Islet of Langerhans (tissue), 1 donor: Measurements from ENCODE around the gene ZNF407.

Source experiments
- FAIRE-seq: peaks from one replicate; lab custom pipeline; 2011; peaks lifted over from hg19 to GRCh38; lab: Jason Lieb, UNC

The ZNF407 gene

DNA sequence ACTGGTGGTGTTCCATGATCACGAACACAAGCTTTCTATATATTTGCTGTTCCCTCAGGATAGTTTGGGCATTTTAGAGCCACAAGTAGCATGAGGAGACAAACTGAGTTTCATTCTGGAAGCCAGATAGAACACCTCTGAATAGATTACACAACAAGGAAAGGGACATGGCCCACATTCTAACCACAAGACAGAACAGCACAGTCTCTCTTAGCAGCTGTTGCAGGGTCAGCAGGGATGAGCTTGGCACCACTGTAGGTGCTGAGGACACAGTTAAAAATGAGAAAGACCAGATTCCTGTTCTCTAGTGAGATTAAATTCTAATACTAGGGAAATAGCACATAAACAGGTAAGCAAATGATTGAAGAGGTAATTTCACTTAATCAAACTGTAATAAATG is 235.3 kb downstream of the ZNF407 start:
- FAIRE-seq = no peak

DNA sequence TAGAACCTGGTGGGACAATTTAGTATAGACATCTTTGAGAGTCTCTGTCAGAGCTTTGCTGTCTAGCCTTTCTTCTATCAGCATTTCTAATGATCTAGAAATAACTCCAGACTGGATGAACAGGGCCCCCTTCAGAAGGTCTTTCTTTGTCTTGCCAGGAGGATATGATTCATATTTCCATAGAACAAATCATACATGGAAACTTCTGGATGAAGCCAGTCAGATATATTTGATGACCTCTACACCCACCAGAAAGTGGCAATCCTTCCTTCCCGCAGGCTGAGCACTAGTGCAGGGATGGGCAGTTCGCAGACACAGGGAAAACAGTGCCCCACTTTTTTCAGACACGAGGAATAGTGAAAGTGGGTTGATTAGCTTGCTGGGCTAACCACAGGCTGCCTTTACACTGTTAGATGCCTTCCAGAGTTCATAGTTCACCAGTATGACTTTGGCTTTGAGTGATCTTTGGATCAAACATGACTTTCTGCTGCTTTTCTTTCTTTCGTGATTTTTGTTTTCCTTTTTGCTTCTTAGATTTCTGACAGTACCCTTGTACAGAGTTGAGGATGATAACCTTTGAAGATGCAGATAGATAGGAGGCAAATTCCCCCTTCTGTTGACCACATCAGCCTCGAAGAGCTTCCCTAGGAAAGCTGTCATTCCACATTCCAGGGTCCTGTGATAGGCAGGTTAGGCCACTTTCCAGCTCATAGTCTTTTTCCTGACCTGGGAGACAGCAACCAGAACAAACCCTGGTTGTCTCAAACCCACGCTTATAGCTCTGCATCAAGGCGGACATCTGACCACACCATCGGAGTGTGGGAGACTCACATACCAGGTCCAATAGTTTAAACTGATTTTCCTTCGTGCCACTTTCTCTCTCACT is 237.0 kb downstream of the ZNF407 start:
- no peak for FAIRE-seq

DNA sequence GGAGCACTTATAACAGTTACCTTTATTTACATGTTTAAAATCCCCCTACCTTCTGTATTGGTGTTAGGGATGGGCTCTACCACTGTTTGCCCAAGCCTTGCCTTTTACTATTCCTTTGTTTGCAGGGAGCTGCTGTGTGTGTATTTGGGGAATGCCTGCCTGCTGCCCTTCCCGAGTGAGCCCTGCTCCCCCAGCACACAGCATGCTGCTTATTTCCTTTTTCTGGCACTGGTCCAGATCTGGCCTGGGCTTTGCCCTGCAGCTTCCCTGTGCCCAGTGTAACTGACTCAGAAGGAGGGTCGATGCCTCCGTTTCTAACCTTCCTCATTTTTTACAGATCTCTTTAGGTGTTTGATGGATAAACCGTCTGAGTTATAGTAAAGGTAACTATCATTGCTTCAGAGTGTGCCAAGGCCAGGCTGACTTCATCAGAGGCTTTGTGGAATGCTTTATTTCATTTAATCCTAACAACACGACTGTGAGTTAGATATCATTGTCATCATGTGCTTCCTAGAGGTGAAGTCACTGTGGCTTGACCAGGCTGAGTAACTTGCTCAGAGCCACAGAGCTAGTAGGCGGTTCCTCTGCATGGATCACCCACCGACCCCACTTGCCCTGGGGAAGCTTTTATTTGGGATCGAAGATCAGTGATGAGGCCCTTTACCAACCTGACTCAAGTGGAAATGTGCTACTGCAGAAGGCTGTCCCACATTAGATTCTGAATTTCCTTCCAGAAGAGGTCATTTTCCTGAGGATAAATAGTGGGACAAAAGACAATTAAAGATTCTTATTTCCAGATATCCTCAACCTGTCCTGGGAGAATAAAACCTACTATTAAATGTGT is 238.8 kb downstream of the ZNF407 start:
- FAIRE-seq = no peak

DNA sequence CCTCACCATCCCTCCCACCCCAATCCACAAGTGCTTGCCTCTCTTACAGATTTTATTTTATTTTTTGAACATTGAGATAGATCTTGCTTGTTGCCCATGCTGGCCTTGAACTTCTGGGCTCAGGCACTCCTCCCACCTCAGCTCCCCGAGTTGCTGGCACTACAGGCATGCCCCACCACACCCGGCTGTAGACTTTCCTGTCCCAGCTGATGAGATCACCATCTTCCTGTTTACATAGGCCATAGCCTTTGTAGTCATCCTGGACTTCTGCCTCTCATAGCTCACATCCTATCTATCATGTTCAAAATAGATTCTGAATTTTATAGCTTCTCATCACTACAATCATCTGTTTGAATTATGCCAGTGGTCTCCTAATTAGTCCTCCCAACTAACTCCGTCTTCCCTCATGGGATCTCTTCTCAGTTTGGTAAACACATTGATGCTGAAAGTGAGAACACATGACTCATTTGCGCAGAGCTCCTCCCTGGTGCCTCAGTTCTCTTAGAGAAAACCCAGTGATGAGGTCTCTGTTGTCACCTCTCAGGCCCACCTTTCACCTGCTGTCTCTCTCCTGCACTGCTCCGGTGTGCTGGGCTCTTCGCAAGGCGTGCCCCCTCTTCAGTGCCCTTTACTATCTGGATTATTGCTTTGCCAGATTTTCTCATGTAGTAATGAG is 243.0 kb downstream of the ZNF407 start:
- no peak for FAIRE-seq

DNA sequence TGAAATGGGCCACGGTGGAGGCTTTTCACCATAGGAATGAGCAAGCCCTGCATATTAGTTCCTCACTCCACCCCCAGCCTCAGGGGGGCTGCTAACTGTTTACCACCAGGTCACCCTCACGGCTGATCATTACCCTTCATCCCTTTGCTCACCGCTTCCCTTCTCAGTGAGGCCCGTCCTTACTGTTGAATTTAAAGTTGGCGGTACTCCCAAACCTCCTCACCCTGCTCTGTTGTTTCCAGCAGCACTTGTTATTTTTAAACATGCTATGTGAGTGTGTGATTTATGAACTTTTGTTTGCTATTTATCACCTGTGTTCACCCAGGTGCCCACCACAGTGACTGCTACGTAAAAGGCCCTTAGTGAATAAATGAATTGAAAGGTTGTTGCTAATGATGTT is 243.6 kb downstream of the ZNF407 start:
- FAIRE-seq = no peak

DNA sequence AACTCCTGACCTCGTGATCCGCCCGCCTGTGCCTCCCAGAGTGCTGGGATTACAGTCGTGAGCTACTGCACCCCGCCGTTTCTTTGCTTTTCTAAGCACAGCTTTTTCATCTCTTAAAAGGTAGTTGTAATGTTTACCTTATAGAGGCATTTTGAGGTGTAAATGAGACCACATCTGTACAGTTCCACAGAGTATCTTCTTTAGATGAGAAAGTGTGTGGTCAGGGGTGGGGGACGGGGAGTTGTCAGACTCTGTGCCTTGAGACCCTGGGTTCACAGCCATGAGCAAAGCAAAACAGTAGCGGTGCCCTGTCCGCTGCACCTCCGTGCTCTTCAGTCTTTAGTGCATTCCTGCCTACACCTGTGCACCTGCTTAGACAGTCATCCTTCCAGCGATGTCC is 251.6 kb downstream of the ZNF407 start:
- no peak for FAIRE-seq

DNA sequence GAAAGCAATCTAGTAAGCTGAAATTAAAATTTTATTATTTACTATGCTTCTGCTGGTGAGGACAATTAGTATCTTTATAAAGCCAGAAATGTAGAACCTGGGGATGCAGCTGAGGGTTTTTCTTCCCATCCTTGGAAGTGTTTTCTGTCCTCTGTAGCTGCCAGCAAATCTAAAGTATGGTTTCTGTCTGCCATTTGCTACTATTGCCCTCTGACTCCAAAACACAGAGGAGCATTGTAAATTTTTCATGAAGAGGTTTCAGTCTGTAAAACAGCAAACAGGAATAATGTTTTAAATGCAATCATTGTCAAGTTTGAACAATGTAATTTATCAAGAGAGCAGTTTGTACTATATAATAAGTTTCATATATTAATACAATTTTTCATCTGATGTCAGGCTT is 258.8 kb downstream of the ZNF407 start:
- peak; percentile 82 for FAIRE-seq

DNA sequence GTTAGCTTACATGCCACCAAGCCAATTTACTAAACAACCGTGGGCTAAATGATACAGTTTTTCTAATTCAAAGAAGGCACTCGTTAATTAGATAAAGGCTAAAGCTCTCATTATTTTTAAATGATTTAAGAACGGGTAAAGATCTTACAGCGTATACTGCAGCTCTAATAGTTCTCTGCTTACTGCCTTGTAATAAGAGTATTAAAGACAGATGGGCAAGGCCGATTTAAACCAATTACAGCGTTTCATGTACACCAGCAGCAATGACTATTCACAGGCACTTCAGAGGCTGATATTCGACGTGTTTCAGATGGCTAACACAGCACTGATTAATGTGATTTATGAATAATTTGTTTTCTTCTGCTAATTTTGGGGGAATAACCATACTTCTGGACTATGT is 259.3 kb downstream of the ZNF407 start:
- peak; percentile 33 for FAIRE-seq

DNA sequence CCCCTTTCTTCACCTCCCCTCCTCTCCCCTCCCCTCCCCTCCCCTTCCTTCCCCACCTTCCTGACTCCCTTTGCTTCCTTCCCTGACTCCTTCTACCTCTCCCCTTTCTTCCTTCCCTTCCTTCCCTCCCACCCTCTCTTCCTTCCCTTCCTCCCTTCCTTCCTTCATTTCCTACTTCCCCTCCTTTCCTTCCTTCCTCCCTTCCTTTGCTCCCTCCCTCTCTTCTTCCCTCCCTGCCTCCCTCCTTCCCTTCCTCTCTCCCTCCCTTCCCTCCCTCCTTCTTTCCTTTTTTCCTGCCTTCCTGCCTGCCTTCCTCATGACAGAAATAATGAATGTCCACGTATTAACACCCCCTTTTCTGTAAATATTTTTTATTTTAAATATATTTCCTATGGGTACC is 260.2 kb downstream of the ZNF407 start:
- no peak for FAIRE-seq

DNA sequence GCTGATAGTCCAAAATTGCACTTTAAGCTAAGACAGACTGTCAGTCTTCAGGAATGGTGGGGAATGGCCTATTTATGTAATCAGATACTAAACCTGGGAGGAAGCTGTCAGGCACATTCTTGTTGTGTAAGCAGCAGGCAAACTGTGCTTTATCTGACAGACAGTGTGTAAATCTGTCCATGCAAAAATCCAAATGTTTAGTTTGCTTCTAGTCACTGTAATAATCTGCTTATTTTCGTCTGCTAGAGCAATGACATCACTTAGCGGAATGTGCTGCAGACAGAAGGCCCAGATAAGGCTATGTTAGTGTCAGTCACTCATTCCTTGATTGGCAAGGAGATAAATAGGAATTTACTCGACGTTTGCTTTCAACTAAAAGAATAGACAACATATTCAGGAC is 263.5 kb downstream of the ZNF407 start:
- FAIRE-seq = no peak

DNA sequence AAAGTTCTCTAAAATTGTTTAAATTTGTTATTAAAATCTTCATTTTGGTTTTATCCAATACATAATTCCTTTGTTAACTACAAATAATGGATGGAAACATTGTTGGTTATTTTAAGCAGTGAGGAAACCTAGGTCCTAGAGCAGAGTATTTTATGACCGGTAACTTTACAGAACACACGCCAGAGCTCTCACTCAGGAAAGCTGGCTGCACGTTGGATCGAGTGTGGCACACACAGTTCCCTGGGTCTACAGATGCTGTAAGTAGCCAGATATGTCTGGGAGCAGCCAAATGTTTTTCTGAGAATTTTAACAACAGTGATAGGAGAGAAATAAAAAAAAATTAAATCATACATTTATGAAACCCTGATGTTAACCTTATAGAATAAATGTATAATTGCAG is 264.4 kb downstream of the ZNF407 start:
- peak; percentile 62 for FAIRE-seq

DNA sequence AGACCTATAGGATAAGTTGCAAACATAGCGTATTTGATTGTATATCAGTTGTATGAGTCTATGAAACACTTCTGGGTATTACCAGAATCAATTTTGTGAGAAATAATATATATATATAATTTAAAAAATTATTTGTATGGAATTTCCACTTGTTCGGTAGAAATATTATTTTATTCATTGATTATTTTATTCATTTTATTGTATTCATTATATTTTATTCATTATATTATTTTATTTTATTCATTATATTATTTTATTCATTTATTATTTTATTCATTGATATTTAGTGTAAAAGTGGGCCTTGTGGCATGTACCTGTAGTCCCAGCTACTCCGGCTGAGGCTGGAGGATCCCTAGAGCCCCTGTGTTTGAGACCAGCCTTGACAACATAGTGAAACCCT is 268.9 kb downstream of the ZNF407 start:
- FAIRE-seq = no peak

DNA sequence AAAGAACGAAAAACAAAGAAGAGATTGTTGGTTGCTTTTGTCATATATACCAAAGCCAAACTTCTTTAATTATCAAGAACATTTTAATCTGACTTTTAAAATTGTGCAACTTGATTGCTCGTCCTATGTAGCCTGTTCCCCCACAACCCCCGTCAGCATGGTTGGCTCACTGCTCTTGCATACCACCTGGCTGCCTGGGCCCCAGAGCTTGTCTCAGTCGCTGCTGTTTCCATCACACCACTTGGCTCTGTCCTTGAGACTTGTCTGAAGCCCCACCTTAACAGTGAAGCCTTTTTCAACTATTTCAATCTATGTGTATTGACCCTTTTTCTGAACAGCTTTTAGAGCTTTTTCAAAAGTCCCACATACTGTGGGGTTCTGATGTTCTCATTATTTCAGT is 270.8 kb downstream of the ZNF407 start:
- no peak for FAIRE-seq

DNA sequence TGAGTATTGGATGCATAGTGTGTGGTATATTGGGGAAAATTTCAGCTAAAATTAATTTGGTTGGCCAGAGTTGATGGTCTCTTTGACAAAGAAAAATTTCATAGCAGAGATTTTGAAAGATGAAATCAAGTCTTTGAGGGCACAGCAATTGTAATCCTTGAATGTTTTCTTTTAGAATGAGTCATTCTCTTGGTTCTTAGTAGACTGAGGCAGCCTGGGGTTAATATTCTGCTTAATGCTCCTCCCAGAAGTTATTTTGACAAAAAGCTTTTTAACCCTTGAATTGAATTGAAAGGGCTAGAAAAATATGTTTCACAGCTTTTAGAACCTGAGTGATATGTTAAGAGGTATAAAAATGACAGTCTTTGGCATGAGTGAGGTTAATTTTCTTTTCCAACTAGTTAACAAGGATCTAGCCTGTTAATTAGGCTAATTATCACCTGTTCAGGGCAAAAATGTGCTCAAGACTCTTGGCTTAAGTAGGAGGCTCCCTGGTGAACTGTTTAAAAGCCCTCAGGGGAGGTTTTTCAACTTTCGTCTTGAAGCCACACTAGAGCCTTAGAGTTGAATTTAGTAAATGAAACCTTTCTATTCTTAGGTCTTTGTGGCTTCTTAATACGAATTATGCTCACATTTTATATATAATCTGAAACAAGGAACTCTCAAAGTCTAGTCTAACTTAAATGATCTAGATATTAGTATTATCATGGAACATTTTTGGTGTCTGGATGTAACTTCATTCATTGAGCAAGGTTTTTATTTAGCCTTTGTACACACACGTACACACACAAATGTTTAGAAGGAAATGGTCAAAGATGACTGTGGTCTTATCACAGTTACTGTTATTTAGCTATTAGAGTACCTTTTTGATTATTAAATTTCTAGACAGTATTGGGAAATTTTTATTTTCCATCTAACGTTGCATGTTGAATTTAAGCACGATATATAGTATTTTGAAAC is 272.5 kb downstream of the ZNF407 start:
- no peak for FAIRE-seq

DNA sequence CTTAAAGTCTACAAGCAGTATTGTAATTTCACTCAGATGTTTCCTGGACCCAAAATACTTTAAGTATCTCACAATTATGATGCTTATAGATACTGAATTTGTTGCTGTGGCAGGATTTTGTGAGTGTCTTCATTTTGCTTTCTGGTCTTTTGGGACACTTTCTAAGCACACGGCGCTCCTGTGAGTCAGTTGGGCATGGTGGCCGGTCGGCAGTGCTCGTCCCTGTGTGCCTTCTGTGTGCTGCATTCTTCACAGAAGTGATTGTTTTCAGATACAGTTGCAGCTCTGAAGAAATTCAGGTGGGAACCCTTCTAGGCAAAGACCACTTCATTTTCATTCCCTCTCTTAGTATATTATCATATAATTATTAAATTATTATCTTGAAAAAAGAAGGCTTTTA is 273.3 kb downstream of the ZNF407 start:
- no peak for FAIRE-seq

DNA sequence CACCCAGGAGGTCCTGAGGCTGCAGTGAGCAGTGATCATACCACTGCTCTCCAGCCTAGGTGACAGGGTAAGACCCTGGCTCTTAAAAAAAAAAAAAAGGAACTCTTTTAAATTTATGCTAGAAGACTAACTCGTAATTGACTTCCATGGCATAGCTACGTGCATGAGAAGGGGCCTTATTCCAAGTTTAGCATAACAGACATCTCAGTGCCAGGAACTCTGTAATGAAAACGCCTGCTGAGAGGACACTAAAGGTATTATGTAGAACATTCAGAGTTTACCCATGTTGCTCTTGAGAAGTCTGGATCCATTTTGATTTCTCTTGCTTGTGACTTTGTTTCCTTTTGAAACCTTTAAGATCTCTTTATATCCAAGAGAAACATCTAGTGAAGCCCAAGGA is 276.0 kb downstream of the ZNF407 start:
- no peak for FAIRE-seq

DNA sequence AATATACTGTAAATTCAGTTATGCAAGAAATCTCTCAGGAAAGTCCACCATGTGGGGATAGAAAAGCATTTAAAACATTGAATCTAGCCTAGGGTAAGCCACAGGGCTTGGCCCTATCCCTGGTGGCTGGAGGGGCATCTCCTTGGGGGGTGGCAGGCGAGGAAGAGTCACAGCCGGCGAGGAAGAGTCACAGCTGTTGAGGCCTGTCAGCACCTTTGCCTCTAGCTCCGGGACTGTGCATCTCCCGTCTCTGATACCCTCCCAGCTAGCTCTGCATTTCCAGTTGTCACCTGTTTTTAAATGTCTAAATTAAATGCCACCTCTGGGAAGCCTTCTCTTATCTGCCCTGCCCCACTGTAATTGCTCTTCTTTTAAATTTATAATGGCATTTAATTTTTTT is 276.7 kb downstream of the ZNF407 start:
- FAIRE-seq = no peak

DNA sequence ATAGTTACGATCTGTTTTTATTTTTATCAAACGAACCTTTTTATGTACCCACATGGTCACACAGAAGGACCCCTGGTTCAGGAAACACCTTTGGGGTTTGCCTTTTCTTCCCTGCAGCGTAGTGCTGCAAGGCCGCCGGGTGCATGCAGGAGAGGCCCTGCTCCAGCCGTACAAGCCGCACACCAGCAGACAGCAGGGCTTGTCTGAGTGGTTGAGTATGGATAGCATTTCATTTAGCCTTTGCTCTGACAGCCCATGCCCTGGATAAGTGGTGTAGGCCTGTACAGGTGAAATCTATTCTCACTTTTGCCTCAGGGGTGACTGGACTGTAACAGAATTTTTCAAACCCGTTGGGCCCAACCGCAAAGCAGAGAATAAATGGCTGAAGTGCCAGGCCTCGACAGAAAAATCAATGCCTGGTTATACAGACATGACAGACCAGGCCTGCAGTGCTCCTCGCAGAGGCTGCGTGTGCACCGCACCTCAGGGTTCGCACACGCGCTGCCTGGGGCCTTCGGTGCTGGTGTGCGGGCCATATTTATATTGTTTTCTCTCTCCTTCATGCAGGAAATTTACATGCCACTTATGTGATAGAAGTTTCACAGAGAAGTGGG is 279.1 kb downstream of the ZNF407 start:
- no peak for FAIRE-seq

DNA sequence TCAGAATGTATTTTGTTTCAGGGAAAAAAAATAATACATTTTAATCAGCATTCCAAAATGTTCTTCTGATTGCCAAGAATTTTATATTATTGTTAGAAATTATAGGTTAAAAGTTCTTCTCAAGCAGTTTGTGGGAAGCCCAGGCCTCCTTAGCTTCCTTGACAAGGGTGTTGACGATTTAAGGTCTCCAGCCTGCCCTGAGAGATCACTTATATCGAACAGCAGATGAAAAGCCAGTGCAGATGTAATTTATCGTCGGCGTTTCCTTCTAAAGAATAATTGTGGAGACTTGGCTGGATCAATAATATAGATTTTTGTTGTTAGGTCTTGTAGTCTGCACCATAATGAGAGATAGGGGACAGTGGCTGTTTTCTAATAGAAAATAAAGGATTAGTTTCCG is 280.6 kb downstream of the ZNF407 start:
- FAIRE-seq = no peak

DNA sequence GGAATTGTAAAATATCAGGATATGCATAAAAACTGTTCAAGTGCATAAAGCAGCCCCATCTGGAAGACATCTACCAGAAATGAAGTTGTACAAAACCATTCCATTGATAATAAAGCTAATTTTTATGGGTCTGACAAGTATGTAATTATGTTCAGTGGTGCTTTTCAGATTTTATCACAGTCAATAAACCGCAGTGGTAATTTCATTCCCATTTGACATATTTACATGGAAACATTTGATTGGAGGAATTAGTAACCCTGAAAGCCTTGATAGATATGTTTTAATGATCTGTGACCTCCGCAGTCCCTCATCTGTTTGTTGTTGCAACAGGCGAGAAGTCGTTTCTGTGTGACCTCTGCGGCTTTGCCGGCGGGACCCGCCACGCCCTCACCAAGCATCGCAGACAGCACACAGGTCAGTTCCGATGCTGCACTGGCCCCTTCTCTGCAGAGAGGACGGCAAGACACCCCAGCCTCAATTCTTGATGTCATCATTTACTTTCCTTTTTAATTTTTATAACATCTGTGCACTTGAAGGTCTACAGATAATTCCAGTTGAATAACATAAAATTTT is 283.1 kb downstream of the ZNF407 start:
- no peak for FAIRE-seq

DNA sequence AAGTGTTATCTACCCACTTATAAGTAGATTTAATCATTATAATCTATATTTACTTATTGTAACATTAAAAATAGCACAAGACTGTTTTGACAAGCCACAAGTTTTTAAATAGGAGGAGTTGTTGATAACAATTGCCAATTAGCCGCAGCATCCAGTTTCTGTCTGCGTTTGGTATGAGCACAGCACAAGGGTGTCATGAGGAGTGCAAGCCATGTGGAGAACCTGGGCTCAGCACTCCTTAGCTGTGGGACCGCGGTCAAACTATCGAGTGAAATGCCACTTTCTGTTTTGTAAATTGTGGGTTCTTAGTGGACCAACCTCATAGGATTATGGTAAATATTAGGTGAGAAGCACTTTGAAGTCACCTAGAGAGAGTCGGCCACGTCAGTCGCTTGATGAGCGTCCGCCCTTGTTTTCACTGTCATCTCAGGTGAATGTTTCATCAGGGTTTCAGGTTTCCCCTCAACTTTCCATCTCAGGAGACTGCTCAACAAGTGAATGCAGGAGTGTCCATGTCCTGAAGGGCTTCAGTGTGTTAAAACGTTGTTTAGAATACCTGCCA is 294.5 kb downstream of the ZNF407 start:
- FAIRE-seq = no peak
